ENCODE data around the gene RASGRF2.

RASGRF2 gene

GRCh38 chr5:80936881-80937280 lies 23.3 kb upstream of the RASGRF2 start:
- ChIA-PET CTCF (no interaction called here), POLR2A (no interaction called here)
- TF ChIP-seq CTCF (IDR thresholded peaks at IDR 0.05; ENCODE audit: insufficient read depth, low read length, missing control alignments), result no peak
- no peak for DNase-seq (ENCODE audit: low read depth, low spot score)
- no peak overlapping the region for H3K4me3 ChIP-seq (ENCODE audit: low read depth, low read length)

GRCh38 chr5:80937584-80938356 lies 22.4 kb upstream of the RASGRF2 start:
- ChIA-PET CTCF (no interaction called here), POLR2A (no interaction called here)
- DNase-seq (ENCODE audit: low read depth, low spot score), result no peak
- no peak for TF ChIP-seq CTCF (IDR thresholded peaks at IDR 0.05; ENCODE audit: insufficient read depth, low read length, missing control alignments)
- no peak overlapping the region for H3K4me3 ChIP-seq (ENCODE audit: low read depth, low read length)

GRCh38 chr5:80941496-80941895 lies 18.7 kb upstream of the RASGRF2 start:
- no peak for TF ChIP-seq CTCF (IDR thresholded peaks at IDR 0.05; ENCODE audit: insufficient read depth, low read length, missing control alignments)
- ChIA-PET CTCF (no interaction called here), POLR2A (no interaction called here)
- no peak overlapping the region for H3K4me3 ChIP-seq (ENCODE audit: low read depth, low read length)
- no peak for DNase-seq (ENCODE audit: low read depth, low spot score)

- DNase-seq (ENCODE audit: low read depth, low spot score), result no peak
- ChIA-PET CTCF (no interaction called here), POLR2A (no interaction called here)
- no peak overlapping the region for H3K4me3 ChIP-seq (ENCODE audit: low read depth, low read length)
- TF ChIP-seq CTCF (IDR thresholded peaks at IDR 0.05; ENCODE audit: insufficient read depth, low read length, missing control alignments), result no peak
Measured at GRCh38 chr5:80951366-80951765, 8.8 kb upstream of the RASGRF2 start.

GRCh38 chr5:80953587-80953986 lies 6.6 kb upstream of the RASGRF2 start:
- POLR2A ChIA-PET, result no interaction called here
- TF ChIP-seq CTCF (IDR thresholded peaks at IDR 0.05; ENCODE audit: insufficient read depth, low read length, missing control alignments), result no peak
- CTCF ChIA-PET, result no interaction called here
- DNase-seq (ENCODE audit: low read depth, low spot score), result no peak
- no peak overlapping the region for H3K4me3 ChIP-seq (ENCODE audit: low read depth, low read length)

- H3K4me3 ChIP-seq (ENCODE audit: low read depth, low read length), result no peak overlapping the region
- no peak for DNase-seq (ENCODE audit: low read depth, low spot score)
- POLR2A ChIA-PET, result no interaction called here
- no peak for TF ChIP-seq CTCF (IDR thresholded peaks at IDR 0.05; ENCODE audit: insufficient read depth, low read length, missing control alignments)
- CTCF ChIA-PET, result no interaction called here
Measured at GRCh38 chr5:80955082-80955590, 5.0 kb upstream of the RASGRF2 start.

All from AG04449 (cell line).